Measurements from ENCODE around the gene NCAM1.

NCAM1 gene

GRCh38 chr11:113106507-113106906, 145.3 kb downstream of the NCAM1 start:
- Histone ChIP-seq H3K27ac (ENCODE audit: low read length) (no peak overlapping the region), H3K4me3 (ENCODE audit: low read length) (no peak overlapping the region), H3K79me2 (ENCODE audit: low read length) (no peaks in the 10 kb centered on the region), H2AFZ (ENCODE audit: low read depth, low read length) (no peak overlapping the region), H4K20me1 (ENCODE audit: insufficient read depth, low read length) (no peaks in the 10 kb centered on the region), H3K4me1 (ENCODE audit: low read length) (no peaks in the 10 kb centered on the region), H3K9ac (ENCODE audit: low read length) (no peak overlapping the region), H3K36me3 (replicated peaks; ENCODE audit: low read depth, low read length) (no peaks in the 10 kb centered on the region), H3K27me3 (ENCODE audit: low read depth, low read length) (peaks cover 14% of the 10 kb centered on the region; the same call in 1 of the 2 replicates), H3K4me2 (ENCODE audit: low read length) (no peak overlapping the region), H3K9me3 (ENCODE audit: insufficient read depth, low read length) (no peaks in the 10 kb centered on the region)
- TF ChIP-seq, protein P1, sequence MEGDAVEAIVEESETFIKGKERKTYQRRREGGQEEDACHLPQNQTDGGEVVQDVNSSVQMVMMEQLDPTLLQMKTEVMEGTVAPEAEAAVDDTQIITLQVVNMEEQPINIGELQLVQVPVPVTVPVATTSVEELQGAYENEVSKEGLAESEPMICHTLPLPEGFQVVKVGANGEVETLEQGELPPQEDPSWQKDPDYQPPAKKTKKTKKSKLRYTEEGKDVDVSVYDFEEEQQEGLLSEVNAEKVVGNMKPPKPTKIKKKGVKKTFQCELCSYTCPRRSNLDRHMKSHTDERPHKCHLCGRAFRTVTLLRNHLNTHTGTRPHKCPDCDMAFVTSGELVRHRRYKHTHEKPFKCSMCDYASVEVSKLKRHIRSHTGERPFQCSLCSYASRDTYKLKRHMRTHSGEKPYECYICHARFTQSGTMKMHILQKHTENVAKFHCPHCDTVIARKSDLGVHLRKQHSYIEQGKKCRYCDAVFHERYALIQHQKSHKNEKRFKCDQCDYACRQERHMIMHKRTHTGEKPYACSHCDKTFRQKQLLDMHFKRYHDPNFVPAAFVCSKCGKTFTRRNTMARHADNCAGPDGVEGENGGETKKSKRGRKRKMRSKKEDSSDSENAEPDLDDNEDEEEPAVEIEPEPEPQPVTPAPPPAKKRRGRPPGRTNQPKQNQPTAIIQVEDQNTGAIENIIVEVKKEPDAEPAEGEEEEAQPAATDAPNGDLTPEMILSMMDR (IDR thresholded peaks at IDR 0.05; ENCODE audit: low read depth, low read length) = no peak
- TF ChIP-seq EZH2phosphoT487 (IDR thresholded peaks at IDR 0.05; ENCODE audit: low read depth) = no peak

DNA sequence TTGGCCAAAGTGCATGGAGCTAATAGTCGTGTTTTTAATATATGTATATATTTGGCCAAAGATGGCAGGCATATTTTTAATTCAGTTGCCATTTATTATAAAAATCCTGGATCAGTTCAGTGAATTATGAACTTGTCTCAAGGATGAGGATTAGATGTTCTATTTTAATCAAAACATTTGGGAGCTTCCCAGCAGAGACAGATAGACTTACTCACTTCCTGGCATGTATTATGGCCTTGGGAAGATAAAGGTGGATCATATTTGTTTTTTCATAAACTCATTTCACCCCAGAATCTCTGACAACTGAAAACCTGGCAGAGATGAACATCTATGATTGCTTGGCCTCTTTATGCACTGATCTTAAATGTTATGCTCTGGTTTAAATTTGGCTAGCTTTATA, 148.8 kb downstream of the NCAM1 start:
- no peaks in the 10 kb centered on the region for H4K20me1 ChIP-seq (ENCODE audit: insufficient read depth, low read length)
- no peaks in the 10 kb centered on the region for H3K4me1 ChIP-seq (ENCODE audit: low read length)
- no peak overlapping the region for H2AFZ ChIP-seq (ENCODE audit: low read depth, low read length)
- peaks cover 24% of the 10 kb centered on the region; the same call in 1 of the 2 replicates for H3K27me3 ChIP-seq (ENCODE audit: low read depth, low read length)
- no peaks in the 10 kb centered on the region for H3K79me2 ChIP-seq (ENCODE audit: low read length)
- TF ChIP-seq, protein P1 (IDR thresholded peaks at IDR 0.05; ENCODE audit: low read depth, low read length) = no peak
- no peak for TF ChIP-seq EZH2phosphoT487 (IDR thresholded peaks at IDR 0.05; ENCODE audit: low read depth)
- no peaks in the 10 kb centered on the region for H3K36me3 ChIP-seq (replicated peaks; ENCODE audit: low read depth, low read length)
- H3K4me2 ChIP-seq (ENCODE audit: low read length) = no peak overlapping the region
- no peaks in the 10 kb centered on the region for H3K9me3 ChIP-seq (ENCODE audit: insufficient read depth, low read length)
- no peak overlapping the region for H3K27ac ChIP-seq (ENCODE audit: low read length)
- no peak overlapping the region for H3K9ac ChIP-seq (ENCODE audit: low read length)
- H3K4me3 ChIP-seq (ENCODE audit: low read length) = no peak overlapping the region

DNA sequence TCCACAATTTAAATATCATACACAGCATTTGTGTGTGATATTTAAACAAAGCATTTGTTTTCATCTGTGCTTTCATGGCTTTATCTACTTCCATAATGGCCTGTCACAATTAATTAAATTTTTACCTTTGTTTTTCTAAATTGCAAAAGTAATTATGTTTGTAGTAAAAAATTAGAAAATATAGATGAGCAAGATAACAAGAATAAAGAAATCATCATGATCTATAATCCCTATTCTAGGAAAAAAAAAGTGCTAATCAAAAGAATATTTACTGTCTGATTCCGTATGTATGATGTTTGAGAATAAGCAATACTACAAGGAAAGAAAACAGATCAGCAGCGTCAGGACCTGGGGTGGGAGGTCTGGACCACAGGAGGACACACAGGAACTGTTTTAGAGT, 149.9 kb downstream of the NCAM1 start:
- Histone ChIP-seq H3K79me2 (ENCODE audit: low read length) (no peaks in the 10 kb centered on the region), H3K9ac (ENCODE audit: low read length) (no peak overlapping the region), H3K4me2 (ENCODE audit: low read length) (no peak overlapping the region), H3K4me1 (ENCODE audit: low read length) (no peaks in the 10 kb centered on the region), H3K27ac (ENCODE audit: low read length) (no peak overlapping the region), H3K27me3 (ENCODE audit: low read depth, low read length) (peaks cover 30% of the 10 kb centered on the region; the same call in 1 of the 2 replicates), H4K20me1 (ENCODE audit: insufficient read depth, low read length) (no peaks in the 10 kb centered on the region), H3K36me3 (replicated peaks; ENCODE audit: low read depth, low read length) (no peaks in the 10 kb centered on the region), H2AFZ (ENCODE audit: low read depth, low read length) (no peak overlapping the region), H3K9me3 (ENCODE audit: insufficient read depth, low read length) (no peaks in the 10 kb centered on the region), H3K4me3 (ENCODE audit: low read length) (no peak overlapping the region)
- TF ChIP-seq EZH2phosphoT487 (IDR thresholded peaks at IDR 0.05; ENCODE audit: low read depth) = no peak
- TF ChIP-seq, protein P1 (IDR thresholded peaks at IDR 0.05; ENCODE audit: low read depth, low read length) = no peak

- Histone ChIP-seq H3K4me3 (ENCODE audit: low read length) (no peak overlapping the region), H3K9me3 (ENCODE audit: insufficient read depth, low read length) (no peaks in the 10 kb centered on the region), H3K27me3 (ENCODE audit: low read depth, low read length) (peaks cover 40% of the 10 kb centered on the region; the same call in 1 of the 2 replicates), H3K36me3 (replicated peaks; ENCODE audit: low read depth, low read length) (no peaks in the 10 kb centered on the region), H2AFZ (ENCODE audit: low read depth, low read length) (no peak overlapping the region), H4K20me1 (ENCODE audit: insufficient read depth, low read length) (no peaks in the 10 kb centered on the region), H3K4me2 (ENCODE audit: low read length) (no peak overlapping the region), H3K27ac (ENCODE audit: low read length) (no peak overlapping the region), H3K79me2 (ENCODE audit: low read length) (no peaks in the 10 kb centered on the region), H3K4me1 (ENCODE audit: low read length) (no peaks in the 10 kb centered on the region), H3K9ac (ENCODE audit: low read length) (no peak overlapping the region)
- no peak for TF ChIP-seq EZH2phosphoT487 (IDR thresholded peaks at IDR 0.05; ENCODE audit: low read depth)
- TF ChIP-seq, protein P1 (IDR thresholded peaks at IDR 0.05; ENCODE audit: low read depth, low read length) = no peak
Observed at GRCh38 chr11:113112307-113112706, 151.1 kb downstream of the NCAM1 start.
